GM18520 (cell line): ENCODE data around the gene EIF5AL1.
"Not testable (repeated sequence)": the region's sequence is repeated elsewhere in the genome, so short reads cannot be mapped to it uniquely, and the experiment has no call there.

Experiments
- ATAC-seq: cut with Tn5 transposase; IDR thresholded peaks from one replicate; pipeline ENCODE4 v1.9.1; 2021; ENCODE audit not compliant: unreplicated experiment

The EIF5AL1 gene

GRCh38 chr10:79555354-79556309, 43.3 kb downstream of the EIF5AL1 start:
- ATAC-seq = no peak

GRCh38 chr10:79556961-79557360, 44.6 kb downstream of the EIF5AL1 start:
- not testable (repeated sequence) for ATAC-seq

DNA sequence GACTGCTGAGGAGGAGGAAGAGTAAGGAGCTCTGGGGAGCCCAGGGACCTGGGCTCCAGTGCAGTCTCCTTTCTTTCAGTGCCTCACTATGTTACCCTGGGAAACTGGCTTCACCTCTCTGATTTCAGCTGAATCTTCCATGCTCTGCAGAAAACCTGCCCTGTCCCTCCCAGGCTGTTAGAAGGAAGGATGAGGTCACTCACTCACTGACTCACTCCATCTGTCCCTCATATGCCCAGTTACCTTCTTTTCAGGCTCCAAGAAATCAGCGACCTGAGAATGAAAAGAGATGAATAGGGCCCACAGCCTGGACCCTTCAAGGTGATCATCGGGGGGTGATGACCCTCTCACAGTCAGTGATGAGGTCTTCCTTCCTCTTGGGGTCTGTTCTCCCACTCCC, 47.4 kb downstream of the EIF5AL1 start:
- ATAC-seq = no peak

DNA sequence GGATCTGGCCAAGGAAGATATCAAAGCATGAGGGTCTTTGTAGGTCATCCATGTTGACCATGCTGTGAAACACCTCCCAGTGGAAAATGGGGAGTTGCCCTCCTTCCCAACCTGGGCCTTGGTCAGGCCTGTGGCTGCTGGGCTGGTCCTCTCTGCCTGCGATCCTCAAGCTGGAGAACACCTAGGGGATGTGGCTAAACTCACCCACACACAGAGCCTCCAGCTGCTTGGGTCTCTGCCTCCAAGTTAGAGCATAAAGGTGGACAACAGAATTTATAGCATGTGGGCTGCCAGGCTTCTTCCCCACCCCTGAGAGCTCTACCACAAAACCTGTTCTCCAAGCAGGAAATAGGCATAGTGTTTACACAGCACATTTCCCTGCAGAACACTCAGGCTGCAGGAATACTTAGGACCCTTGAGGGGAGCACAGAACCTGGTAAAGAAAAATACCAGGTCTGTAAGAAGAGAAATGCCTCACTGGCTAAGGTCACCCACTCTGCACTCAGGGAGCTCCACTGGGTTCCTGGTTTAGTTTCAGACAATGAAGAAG, 47.9 kb downstream of the EIF5AL1 start, which contains the start of gene SFTPA2:
SFTPA2 (minus strand) TSS at position 248 of the 550 bp plus-strand sequence. CDS start 924 bp downstream, outside the sequence.
- ATAC-seq = no peak

DNA sequence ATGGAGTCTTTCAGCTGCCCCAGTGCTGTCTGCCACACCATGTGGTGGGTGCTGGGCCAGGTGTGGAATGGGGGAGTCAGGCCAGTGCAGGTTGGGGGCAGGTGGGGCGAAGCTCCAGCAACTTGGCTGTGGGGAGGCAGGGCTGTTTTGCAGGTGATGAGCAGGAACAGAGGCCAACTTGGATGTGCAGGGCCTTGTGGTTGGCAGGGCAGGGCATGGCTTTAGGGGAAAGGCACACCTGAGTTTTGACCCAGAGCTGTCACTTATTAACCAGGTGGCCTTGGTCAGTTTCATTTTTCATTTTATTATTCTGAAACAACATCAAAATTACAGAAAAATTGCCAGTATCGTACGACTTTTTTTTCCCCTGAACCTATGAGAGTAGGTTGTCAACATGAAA, 48.9 kb downstream of the EIF5AL1 start:
- no peak for ATAC-seq

DNA sequence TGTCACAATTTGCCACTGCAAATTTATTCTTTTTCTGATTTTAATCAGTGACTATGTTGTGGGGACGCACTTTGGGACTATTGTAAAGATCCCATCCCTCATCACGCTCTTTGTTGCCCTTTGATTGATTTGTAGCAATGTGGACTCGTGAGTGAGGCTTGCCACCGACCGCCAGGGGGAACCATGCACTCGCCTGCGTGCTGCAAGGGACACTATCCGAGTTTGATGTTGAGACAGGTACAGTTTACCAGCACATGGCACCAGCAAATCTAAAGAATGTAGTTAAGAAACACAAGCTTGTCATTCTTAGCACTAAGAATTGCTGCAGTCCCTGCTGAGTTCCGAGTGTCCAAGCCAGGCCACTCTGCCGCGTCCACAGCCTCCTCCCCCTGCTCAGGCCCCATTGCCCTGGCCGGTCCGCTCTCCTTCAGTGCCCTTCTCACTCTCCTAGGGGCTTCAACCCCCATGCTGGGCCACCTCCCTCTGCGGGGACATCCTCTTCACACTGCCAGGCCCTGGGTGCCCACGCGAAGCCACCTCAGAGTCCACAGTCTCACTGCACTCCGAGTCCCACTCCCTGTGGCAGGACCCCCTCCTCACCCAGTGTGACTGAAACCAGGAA, 49.9 kb downstream of the EIF5AL1 start:
- no peak for ATAC-seq

GRCh38 chr10:79563426-79563825, 51.1 kb downstream of the EIF5AL1 start:
- no peak for ATAC-seq
